ENCODE results near the gene BICC1.

DNA sequence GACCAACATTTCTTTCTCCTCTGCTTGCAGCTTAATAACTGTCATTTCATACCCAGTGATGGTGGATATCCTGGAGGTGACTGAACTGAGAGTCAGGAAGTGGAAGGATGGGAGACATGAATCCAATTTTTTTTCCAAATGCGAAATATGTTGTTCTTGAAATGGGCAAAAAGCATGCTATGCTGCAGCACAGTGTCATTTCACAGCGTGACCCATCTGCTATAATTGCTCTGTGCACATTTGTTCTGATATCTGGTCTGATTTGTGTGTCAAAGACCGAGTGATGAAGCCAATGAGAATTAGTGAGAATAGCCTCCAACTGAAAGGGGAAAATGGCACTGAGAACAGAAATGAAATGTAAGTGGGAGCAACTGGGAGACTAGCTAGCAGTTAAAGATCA is 334.2 kb downstream of the BICC1 start:
- TF ChIP-seq SMAD1 (CRISPR knock-in tag; IDR thresholded peaks at IDR 0.05; ENCODE audit: borderline replicate concordance, low read depth) (no peak), MZF1 (CRISPR knock-in tag; IDR thresholded peaks at IDR 0.05; ENCODE audit: borderline replicate concordance) (no peak)
